K562 (cell line): ENCODE data around the gene CBFA2T2. TPM values are rescaled to one million over a fixed set of nuclear protein-coding genes. Genes with fewer than 3 reads are reported as not detected.

Experiments used
- BCLAF1 ChIP-seq, 2 experiments: fragments of 450-650 bp in 1 of 2; IDR thresholded peaks; 2 replicates each; pipeline ENCODE4 v1.6.1; 2011 to 2017; ENCODE audit warnings: low read depth in 2 of 2, antibody characterized with exemption in 1 of 2, borderline replicate concordance in 1 of 2, low read length in 1 of 2, mild to moderate bottlenecking in 1 of 2, mixed read lengths in 1 of 2; ENCODE audit not compliant: control insufficient read depth in 1 of 2
- CBFA2T3 ChIP-seq: fragments of 450-650 bp; IDR thresholded peaks from 2 replicates; pipeline ENCODE4 v1.6.1; 2017
- CC2D1A ChIP-seq: fragments of 450-650 bp; IDR thresholded peaks from 2 replicates; pipeline ENCODE4 v1.6.1; 2017; ENCODE audit warnings: mild to moderate bottlenecking
- CGGBP1 ChIP-seq: fragments of 250-450 bp; sonication (Bioruptor Pico); IDR thresholded peaks from 2 replicates; pipeline ENCODE4 v1.9.0; 2021; ENCODE audit warnings: mild to moderate bottlenecking
- DPF2 ChIP-seq: fragments of 450-650 bp; IDR thresholded peaks from 2 replicates; pipeline ENCODE4 v1.6.1; 2016
- FOXK1 ChIP-seq: sonication (generic); formaldehyde crosslinking; IDR thresholded peaks from 2 replicates; pipeline ENCODE4 v1.8.0; 2022; ENCODE audit warnings: missing genetic modification reagents, mild to moderate bottlenecking, borderline replicate concordance
- GABPB1 ChIP-seq: sonication (generic); formaldehyde crosslinking; IDR thresholded peaks from 2 replicates; pipeline ENCODE4 v1.8.0; 2022; ENCODE audit warnings: mild to moderate bottlenecking, missing genetic modification reagents
- GTF2B ChIP-seq: IDR thresholded peaks from 2 replicates; pipeline ENCODE4 v1.6.1; 2011; ENCODE audit not compliant: insufficient read length; ENCODE audit errors: extremely low read depth
- HOMEZ ChIP-seq: fragments of 250-450 bp; sonication (Bioruptor Pico); IDR thresholded peaks from 2 replicates; pipeline ENCODE4 v1.4.0; 2020; ENCODE audit warnings: mild to moderate bottlenecking, moderate library complexity
- IFI16 ChIP-seq: fragments of 250-450 bp; sonication (Bioruptor Pico); IDR thresholded peaks from 2 replicates; pipeline ENCODE4 v2.1.2; 2022; ENCODE audit warnings: mild to moderate bottlenecking, inconsistent platforms
- KDM2B ChIP-seq: fragments of 250-450 bp; sonication (Bioruptor Pico); IDR thresholded peaks from 2 replicates; pipeline ENCODE4 v1.8.0; 2021; ENCODE audit warnings: mild to moderate bottlenecking, moderate library complexity
- MTA1 ChIP-seq: fragments of 450-650 bp; IDR thresholded peaks from 2 replicates; pipeline ENCODE4 v1.6.1; 2017; ENCODE audit warnings: borderline replicate concordance
- NCOA2 ChIP-seq, 2 experiments: fragments of 450-650 bp; IDR thresholded peaks; 2 replicates each; pipeline ENCODE4 v1.6.1; 2018; ENCODE audit warnings: mild to moderate bottlenecking in 2 of 2, moderate library complexity in 1 of 2; ENCODE audit not compliant: partially characterized antibody in 2 of 2
- NFRKB ChIP-seq: fragments of 450-650 bp; IDR thresholded peaks from 2 replicates; pipeline ENCODE4 v1.6.1; 2016; ENCODE audit warnings: low read depth
- NR2C1 ChIP-seq, 2 experiments: fragments of 450-650 bp; IDR thresholded peaks; 2 replicates each; pipeline ENCODE4 v1.6.1; 2017; ENCODE audit warnings: mild to moderate bottlenecking in 2 of 2, antibody characterized with exemption in 1 of 2, inconsistent platforms in 1 of 2, missing compliant biosample characterization in 1 of 2, missing genetic modification characterization in 1 of 2
- RBM39 ChIP-seq: fragments of 200-400 bp; formaldehyde crosslinking; optimal IDR thresholded peaks from 2 replicates; pipeline ENCODE3; 2018; ENCODE audit warnings: low read depth, low read length
- SAFB2 ChIP-seq: fragments of 200-400 bp; formaldehyde crosslinking; IDR thresholded peaks from 2 replicates; pipeline ENCODE4 v1.6.1; 2018; ENCODE audit warnings: borderline replicate concordance, low read length, low read depth, moderate library complexity; ENCODE audit not compliant: severe bottlenecking
- SAP30 ChIP-seq: fragments of 200-600 bp; sonication (generic); IDR thresholded peaks from 2 replicates; pipeline ENCODE4 v1.6.1; 2012; ENCODE audit warnings: borderline replicate concordance, low read depth, mild to moderate bottlenecking, moderate library complexity, low read length, control low read depth, inconsistent platforms; ENCODE audit not compliant: insufficient read depth, poor library complexity, severe bottlenecking
- STAG1 ChIP-seq: sonication (generic); formaldehyde crosslinking; IDR thresholded peaks from 2 replicates; pipeline ENCODE4 v1.5.0; 2020; ENCODE audit warnings: missing genetic modification reagents, borderline replicate concordance
- TCF3 ChIP-seq: sonication (generic); formaldehyde crosslinking; IDR thresholded peaks from 2 replicates; pipeline ENCODE4 v1.4.0; 2020; ENCODE audit warnings: mild to moderate bottlenecking, missing genetic modification reagents
- TRIM24 ChIP-seq, 2 experiments: fragments of 450-650 bp; IDR thresholded peaks; 2 replicates each; pipeline ENCODE4 v1.6.1; 2016
- ZZZ3 ChIP-seq: fragments of 450-650 bp; IDR thresholded peaks from 2 replicates; pipeline ENCODE4 v1.6.1; 2016; ENCODE audit warnings: antibody characterized with exemption, mild to moderate bottlenecking, moderate library complexity
- polyA plus RNA-seq, 8 experiments: library from polyadenylated mRNA; depleted of rRNA in 4 of 8; stranded (reverse) in 5 of 8; unstranded in 3 of 8; fragments of >200 nt; fragmentation: Nextera tagmentation in 2 of 8; fragmentation: Illumina TruSeq in 1 of 8; extraction: Ambion mirVana in 2 of 8; extraction: Trizol in 1 of 8; gene quantifications; 2 replicates each; pipeline versions ENCODE4 v1.2.1 to v1.2.3, GENCODE V29; 2011 to 2014; ENCODE audit warnings: inconsistent platforms in 1 of 8, missing spikeins in 1 of 8
- total RNA-seq, 7 experiments: library from RNA; depleted of rRNA in 6 of 7; stranded (reverse); fragments of >200 nt in 6 of 7; fragmentation: Illumina TruSeq in 2 of 7; extraction: Trizol in 2 of 7; gene quantifications; 2 replicates each; pipeline versions ENCODE4 v1.2.1 to v1.2.3, GENCODE V29; 2011 to 2021; ENCODE audit warnings: low replicate concordance in 1 of 7

The CBFA2T2 gene
- total and polyA plus RNA-seq, 9 of the 15 experiments (the other 6 are each of a cell fraction or from before 2014, with no cell fraction given): 0.27 to 9.6 (median 5.8) TPM

- TF ChIP-seq GABPB1 (CRISPR knock-in tag) (no peak), DPF2 (peak; percentile 96), RBM39 (no peak), MTA1 (no peak), FOXK1 (CRISPR knock-in tag) (no peak), SAFB2 (no peak), HOMEZ (CRISPR knock-in tag) (no peak), IFI16 (CRISPR knock-in tag) (no peak), GTF2B (no peak), CGGBP1 (CRISPR knock-in tag) (no peak), SAP30 (no peak), ZZZ3 (no peak), CBFA2T3 (peak; percentile 97), NR2C1 (IDR thresholded peaks at IDR 0.05) (peak; percentile 92), NR2C1 (tag; IDR thresholded peaks at IDR 0.05) (peak; percentile 95), NCOA2 (IDR thresholded peaks at IDR 0.05; ENCODE audit: partially characterized antibody in 2 of 2) (no peak), STAG1 (CRISPR knock-in tag) (no peak), TRIM24 (IDR thresholded peaks at IDR 0.05) (peak in 1 of 2 experiments; percentile 73; a peak in 3 of 4 replicates), TCF3 (peak; percentile 92), NFRKB (no peak), KDM2B (CRISPR knock-in tag) (no peak), CC2D1A (no peak; the same call in 1 of the 2 replicates), BCLAF1 (IDR thresholded peaks at IDR 0.05; ENCODE audit: borderline replicate concordance in 1 of 2, control insufficient read depth in 1 of 2, low read depth in 2 of 2, low read length in 1 of 2) (no peak)
Measured at GRCh38 chr20:33689973-33690372, 200.1 kb downstream of the CBFA2T2 start (continued).
